ENCODE data around the gene GARIN5B. TPM values are rescaled to one million over a fixed set of nuclear protein-coding genes. Genes with fewer than 3 reads are reported as not detected.
"Not testable (repeated sequence)": the region's sequence is repeated elsewhere in the genome, so short reads cannot be mapped to it uniquely, and the experiment has no call there.

GARIN5B gene
- total RNA-seq (2022) (not detected in 2 replicates), Bru-seq, nascent RNA (not detected), BruChase-seq, experiment 1, labeled RNA remaining after a 6-hour chase (not detected), BruChase-seq, experiment 2, labeled RNA remaining after a 2-hour chase (not detected)
- long read RNA-seq = 0 reads

- ChIA-PET POLR2A (interaction anchor here (0.6 to 0.9 kb wide), 2 partner anchors 15 to 24 kb away, joined by 3 to 4 read pairs; partner anchors contain the start of gene KMT5C), CTCF (no interaction called here)
- H3K4me1 Mint-ChIP-seq (ENCODE audit: insufficient read depth, unreplicated experiment) = no peaks in the 10 kb centered on the region
- intact Hi-C loops (cut with micrococcal nuclease) = no loop called here
- no peak for DNase-seq (ENCODE audit: unreplicated experiment)
- no peak within 1 kb of the TSS for H3K27ac Mint-ChIP-seq (ENCODE audit: low read depth, unreplicated experiment)
- no peaks in the 10 kb centered on the region for H3K27me3 Mint-ChIP-seq (ENCODE audit: insufficient read depth, unreplicated experiment)
- no TSS peak for BruUV-seq (replicated peaks)
- no peak within 1 kb of the TSS for H3K4me3 Mint-ChIP-seq (ENCODE audit: unreplicated experiment)
- no peak for TF ChIP-seq CTCF (IDR thresholded peaks at IDR 0.05; ENCODE audit: unreplicated experiment)
- H3K9me3 Mint-ChIP-seq (ENCODE audit: unreplicated experiment) = no peaks in the 10 kb centered on the region
- no peaks in the 10 kb centered on the region for H3K36me3 Mint-ChIP-seq (ENCODE audit: insufficient read depth, unreplicated experiment)
These were observed at the start of gene GARIN5B for GRCh38 chr19:55362990-55363716. Gene GARIN5B (minus strand): TSS chr19:55363260. CDS start chr19:55363066, 194 bp downstream.

- H3K36me3 Mint-ChIP-seq (ENCODE audit: insufficient read depth, unreplicated experiment) = peaks cover 31% of the 10 kb centered on the region
- intact Hi-C loops (cut with micrococcal nuclease) = loop anchor here (10.0 kb wide), 1 partner anchor 95 kb away; no protein-coding TSS in a partner anchor
- H3K27ac Mint-ChIP-seq (ENCODE audit: low read depth, unreplicated experiment) = no peak overlapping the region
- ChIA-PET CTCF (interaction anchor here (2.3 kb wide), 1 partner anchor 8 kb away, joined by 12 read pairs; no protein-coding TSS in a partner anchor), POLR2A (interaction anchor here (1.2 to 6.1 kb wide), 2 partner anchors 10 to 21 kb away, joined by 4 to 57 read pairs; partner anchors contain the start of gene RPL28)
- TF ChIP-seq CTCF (IDR thresholded peaks at IDR 0.05; ENCODE audit: unreplicated experiment) = no peak
- BruUV-seq (replicated peaks) = no TSS peak
- H3K4me1 Mint-ChIP-seq (ENCODE audit: insufficient read depth, unreplicated experiment) = peaks cover 15% of the 10 kb centered on the region
- no peaks in the 10 kb centered on the region for H3K27me3 Mint-ChIP-seq (ENCODE audit: insufficient read depth, unreplicated experiment)
- no peaks in the 10 kb centered on the region for H3K9me3 Mint-ChIP-seq (ENCODE audit: unreplicated experiment)
- no peak for DNase-seq (ENCODE audit: unreplicated experiment)
- no peak overlapping the region for H3K4me3 Mint-ChIP-seq (ENCODE audit: unreplicated experiment)
These were observed 47.1 kb upstream of the GARIN5B start for GRCh38 chr19:55410168-55410567.

GRCh38 chr19:55409179-55409578 is 46.1 kb upstream of the GARIN5B start:
- H3K27me3 Mint-ChIP-seq (ENCODE audit: insufficient read depth, unreplicated experiment); DNase-seq (ENCODE audit: unreplicated experiment); intact Hi-C loops (cut with micrococcal nuclease); BruUV-seq (replicated peaks); H3K9me3 Mint-ChIP-seq (ENCODE audit: unreplicated experiment); H3K27ac Mint-ChIP-seq (ENCODE audit: low read depth, unreplicated experiment): not testable (repeated sequence)
- POLR2A ChIA-PET = interaction anchor here (0.6 to 6.1 kb wide), 7 partner anchors 20 to 150 kb away, joined by 3 to 57 read pairs (median 4); partner anchors contain the start of genes PPP6R1, RPL28 and TMEM238
- CTCF ChIA-PET = interaction anchor here (0.6 to 2.3 kb wide), 7 partner anchors 9 to 244 kb away, joined by 3 to 12 read pairs (median 4); no protein-coding TSS in a partner anchor
- peaks cover 39% of the 10 kb centered on the region for H3K36me3 Mint-ChIP-seq (ENCODE audit: insufficient read depth, unreplicated experiment)
- H3K4me3 Mint-ChIP-seq (ENCODE audit: unreplicated experiment) = peak overlapping the region; percentile 16
- H3K4me1 Mint-ChIP-seq (ENCODE audit: insufficient read depth, unreplicated experiment) = peaks cover 15% of the 10 kb centered on the region

- no peaks in the 10 kb centered on the region for H3K27me3 Mint-ChIP-seq (ENCODE audit: insufficient read depth, unreplicated experiment)
- peaks cover 45% of the 10 kb centered on the region for H3K36me3 Mint-ChIP-seq (ENCODE audit: insufficient read depth, unreplicated experiment)
- CTCF ChIA-PET = interaction anchor here (0.6 to 2.3 kb wide), 5 partner anchors 9 to 168 kb away, joined by 3 to 12 read pairs (median 4); no protein-coding TSS in a partner anchor
- H3K9me3 Mint-ChIP-seq (ENCODE audit: unreplicated experiment) = no peaks in the 10 kb centered on the region
- POLR2A ChIA-PET = interaction anchor here (0.6 to 6.1 kb wide), 7 partner anchors 19 to 149 kb away, joined by 3 to 57 read pairs (median 4); partner anchors contain the start of genes PPP6R1, RPL28 and TMEM238
- intact Hi-C loops (cut with micrococcal nuclease) = no loop called here
- H3K27ac Mint-ChIP-seq (ENCODE audit: low read depth, unreplicated experiment) = peak overlapping the region; percentile 99
- no peak for DNase-seq (ENCODE audit: unreplicated experiment)
- BruUV-seq (replicated peaks) = TSS peak; percentile 77
- peaks cover 16% of the 10 kb centered on the region for H3K4me1 Mint-ChIP-seq (ENCODE audit: insufficient read depth, unreplicated experiment)
- TF ChIP-seq CTCF (IDR thresholded peaks at IDR 0.05; ENCODE audit: unreplicated experiment) = no peak
- peak overlapping the region; percentile 94 for H3K4me3 Mint-ChIP-seq (ENCODE audit: unreplicated experiment)
These were observed 45.4 kb upstream of the GARIN5B start for GRCh38 chr19:55408533-55408872.
